CD4-positive, alpha-beta T cell treated with Interleukin-6 for 4 hours (primary cell): ENCODE data around the gene MOB3B.
"Not testable (repeated sequence)": the region's sequence is repeated elsewhere in the genome, so short reads cannot be mapped to it uniquely, and the experiment has no call there.

ENCODE experiments used
- DNase-seq: peaks from one replicate; pipeline ENCODE4 v3.0.0-alpha.2; 2020; ENCODE audit warnings: mixed read lengths

Gene MOB3B

GRCh38 chr9:27473111-27473529 is 56.5 kb downstream of the MOB3B start:
- no peak for DNase-seq

DNA sequence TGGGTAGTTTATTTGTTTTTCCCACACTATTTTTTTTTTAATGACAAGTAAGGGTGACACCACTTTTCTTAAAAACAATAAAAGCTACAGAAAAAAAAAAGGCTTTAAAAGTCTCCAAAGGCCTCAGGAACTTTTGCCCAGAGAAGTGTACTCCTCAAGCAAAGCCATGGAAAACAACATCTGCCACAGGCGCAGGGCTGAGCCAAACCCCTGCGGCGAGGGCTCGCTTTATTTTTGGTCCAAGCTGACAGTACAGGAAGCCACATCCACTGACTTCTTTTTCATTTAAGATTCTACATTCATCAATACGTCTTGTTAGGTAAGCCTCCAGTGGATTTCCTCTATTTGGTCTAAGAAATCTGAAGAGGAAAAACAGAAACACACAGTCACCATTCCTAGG is 57.4 kb downstream of the MOB3B start:
- DNase-seq: no peak

DNA sequence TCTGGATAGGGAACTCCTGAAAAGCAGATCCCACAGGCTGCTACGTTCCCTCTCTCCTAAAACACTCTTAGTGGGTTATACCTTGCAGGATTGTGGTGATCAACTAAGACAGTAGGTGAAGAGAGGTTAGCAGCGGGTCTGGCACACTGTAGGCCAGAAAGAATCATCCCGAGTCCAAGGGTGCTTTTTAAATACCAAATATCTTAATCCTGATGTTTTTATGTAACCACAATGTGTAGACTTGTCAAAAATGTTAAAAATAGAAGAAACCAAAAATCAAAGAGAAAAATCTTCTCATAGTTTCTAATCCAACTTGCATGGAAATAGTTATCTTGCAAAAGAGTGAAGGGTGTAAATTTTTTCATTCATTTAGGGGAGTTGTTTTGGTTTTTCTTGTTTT is 57.8 kb downstream of the MOB3B start:
- no peak for DNase-seq

DNA sequence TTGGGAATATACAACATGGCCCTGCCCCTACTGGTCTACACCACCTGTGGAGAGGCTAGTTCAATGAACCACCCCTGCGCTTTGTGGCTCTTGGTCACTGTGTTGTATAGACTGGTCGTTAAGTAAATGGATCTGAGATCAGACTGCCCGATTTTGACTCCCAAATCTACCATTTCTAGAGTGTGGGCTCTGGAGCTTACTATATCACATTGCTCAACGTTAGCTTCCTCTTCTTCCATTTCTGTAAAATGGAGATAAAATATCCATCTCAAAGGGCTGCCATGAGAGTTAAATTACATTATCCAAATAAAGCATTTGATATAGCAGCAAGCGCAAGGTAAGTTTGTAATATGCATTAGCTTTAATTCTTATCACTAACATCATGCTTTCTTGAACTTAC is 58.2 kb downstream of the MOB3B start:
- DNase-seq: no peak

GRCh38 chr9:27470291-27470856 is 59.2 kb downstream of the MOB3B start:
- no peak for DNase-seq

DNA sequence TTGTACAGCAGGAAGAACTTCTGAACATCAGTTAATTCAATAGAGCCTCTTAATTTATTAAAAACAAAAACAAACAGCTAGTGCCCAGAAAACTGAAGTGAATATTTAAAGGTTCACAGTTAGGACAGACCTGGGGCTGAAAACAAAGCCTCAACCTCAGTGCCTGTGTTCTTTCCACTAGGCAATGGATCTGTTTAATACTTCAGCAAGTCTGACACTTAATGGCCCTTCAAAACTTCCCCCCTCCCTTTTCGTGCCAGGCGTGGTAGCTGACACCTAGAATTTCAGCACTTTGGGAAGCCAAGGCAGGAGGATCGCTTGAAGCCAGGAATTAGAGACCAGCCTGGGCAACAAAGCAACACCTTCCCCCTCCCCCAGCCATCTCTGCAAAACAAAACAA is 60.1 kb downstream of the MOB3B start:
- DNase-seq: no peak

GRCh38 chr9:27468462-27469110 is 61.0 kb downstream of the MOB3B start:
- no peak for DNase-seq

- DNase-seq: no peak
These were observed 61.6 kb downstream of the MOB3B start for GRCh38 chr9:27468000-27468399.

DNA sequence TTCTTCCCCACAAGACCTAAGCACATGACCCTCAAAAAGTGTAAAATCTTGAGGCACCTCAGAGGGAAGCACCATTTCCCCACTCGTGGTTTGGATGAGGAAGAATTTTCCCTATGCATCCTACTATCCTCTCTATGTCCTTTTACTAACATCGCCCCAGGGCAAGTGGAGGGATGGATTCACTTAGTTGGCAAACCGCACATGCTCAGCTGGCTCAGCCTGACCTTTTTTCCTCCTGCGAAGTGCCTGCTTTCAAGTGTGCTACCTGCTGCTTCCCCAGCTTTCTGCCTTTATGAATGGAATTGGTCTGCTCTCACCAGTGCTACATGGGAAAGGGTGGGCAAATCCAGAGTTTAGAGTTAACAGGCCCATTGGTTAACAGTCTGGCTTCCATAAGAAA is 62.1 kb downstream of the MOB3B start:
- no peak for DNase-seq

DNA sequence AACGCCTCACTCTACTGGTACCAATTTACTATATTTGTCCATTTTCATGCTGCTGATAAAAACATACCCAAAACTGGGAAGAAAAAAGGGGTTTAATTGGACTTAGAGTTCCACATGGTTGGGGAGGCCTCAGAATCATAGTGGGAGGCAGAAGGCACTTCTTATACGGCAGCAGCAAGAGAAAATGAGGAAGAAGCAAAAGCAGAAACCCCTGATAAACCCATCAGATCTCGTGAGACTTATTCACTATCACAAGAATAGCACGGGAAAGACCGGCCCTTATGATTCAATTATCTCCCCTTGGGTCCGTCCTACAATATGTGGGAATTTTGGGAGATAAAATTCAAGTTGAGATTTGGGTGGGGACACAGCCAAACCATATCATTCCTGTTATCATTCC is 63.1 kb downstream of the MOB3B start:
- not testable (repeated sequence) for DNase-seq

DNA sequence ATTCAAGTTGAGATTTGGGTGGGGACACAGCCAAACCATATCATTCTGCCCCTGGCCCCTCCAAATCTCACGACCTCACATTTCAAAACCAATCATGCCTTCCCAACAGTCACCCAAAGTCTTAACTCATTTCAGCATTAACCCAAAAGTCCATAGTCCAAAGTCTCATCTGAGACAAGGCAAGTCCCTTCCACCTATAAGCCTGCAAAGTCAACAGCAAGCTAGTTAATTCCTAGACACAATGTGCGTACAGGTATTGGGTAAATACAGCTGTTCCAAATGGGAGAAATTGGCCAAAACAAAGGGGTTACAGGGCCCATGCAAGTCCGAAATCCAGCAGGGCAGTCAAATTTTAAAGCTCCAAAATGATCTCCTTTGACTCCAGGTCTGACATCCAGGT is 64.7 kb downstream of the MOB3B start:
- DNase-seq: not testable (repeated sequence)

DNA sequence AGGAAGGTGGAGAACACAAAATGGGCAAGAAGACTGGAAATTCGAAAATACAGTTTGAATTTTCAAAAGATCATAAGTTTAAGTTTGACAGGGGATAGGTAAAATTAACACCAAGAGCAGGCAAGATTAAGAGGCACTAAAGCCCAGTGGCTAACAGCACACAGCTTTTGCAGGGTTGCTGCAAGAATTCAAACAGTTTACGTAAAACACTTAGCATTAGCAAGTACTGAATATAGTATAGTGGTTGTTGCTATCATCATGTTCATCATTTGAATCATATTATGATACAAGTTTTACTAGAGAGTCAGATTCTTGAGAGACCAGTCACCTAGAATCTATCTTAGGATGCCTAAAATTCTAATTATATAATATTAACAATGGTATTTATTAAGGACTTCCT is 66.8 kb downstream of the MOB3B start:
- no peak for DNase-seq

DNA sequence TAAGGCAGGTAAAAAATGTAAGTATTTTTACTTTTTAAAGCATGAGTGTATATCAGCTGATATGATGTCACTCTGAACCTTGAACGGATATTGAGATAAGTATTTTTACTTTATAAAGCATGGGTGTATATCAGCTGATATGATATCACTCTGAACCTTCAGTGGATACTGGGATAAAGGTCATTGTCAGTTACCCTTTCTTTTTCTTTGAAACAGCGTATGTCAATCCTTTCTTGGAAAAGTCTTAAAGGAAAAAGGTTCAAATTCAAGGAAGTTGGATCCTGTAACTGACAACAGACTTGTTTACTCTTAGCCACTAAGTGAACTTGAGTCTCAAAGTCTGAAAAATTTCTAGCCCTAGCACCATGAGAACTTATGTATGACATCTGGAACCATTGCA is 67.2 kb downstream of the MOB3B start:
- no peak for DNase-seq

DNA sequence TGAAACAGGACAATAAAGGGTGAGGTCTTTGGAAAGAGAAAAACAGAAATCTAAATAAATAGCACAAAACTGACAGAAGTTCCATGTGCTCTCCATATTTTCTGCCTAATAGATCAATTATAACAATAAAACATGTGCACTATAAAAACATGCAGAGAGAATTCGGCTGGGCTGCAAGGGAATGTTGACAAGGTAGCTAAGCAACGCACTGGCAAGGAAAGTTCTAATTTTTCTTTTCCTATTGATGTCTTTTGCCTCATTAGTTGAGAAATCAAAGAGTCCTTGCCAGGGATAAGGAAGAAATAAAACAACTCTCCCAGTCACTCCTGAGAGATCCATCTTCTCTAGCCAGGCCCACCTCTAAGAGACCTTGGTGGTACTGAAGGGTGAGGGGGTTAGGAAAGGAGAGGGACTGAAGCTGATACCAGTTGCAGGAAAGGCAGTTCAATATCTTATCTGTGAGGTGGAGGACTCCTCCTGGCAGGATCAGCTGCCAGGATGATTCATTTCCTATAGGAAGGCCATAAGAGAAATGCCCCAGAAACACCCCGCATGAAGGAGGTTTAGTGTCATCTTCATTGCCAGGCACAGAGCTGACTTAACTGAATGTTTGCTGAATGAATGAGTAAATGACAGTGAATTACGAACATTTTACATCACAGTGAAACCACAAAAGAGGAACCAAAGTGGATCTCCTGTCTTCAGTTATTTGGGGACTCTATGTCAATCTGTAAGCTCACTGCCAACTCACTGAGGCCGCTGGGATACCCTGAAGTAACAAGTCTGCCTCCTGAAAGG is 69.2 kb downstream of the MOB3B start:
- DNase-seq: no peak

DNA sequence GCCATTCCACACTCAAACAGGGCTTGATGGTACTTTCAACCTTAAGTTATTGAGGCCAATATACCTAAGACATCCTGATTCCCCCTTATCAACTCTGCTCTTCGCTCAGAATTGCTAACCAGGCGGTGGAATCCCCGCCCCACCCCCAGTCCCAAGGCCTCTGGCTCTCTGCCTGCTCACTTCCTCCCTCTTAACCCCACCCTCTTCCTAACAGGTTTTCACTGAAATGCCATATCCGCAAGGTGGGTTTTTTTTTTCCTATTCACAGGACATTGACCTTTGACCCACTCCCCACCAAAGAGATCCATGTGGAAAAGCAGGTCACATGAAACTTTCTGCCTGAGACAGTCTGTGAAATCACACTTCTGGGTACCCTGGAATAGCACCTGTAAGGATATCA is 72.2 kb downstream of the MOB3B start:
- no peak for DNase-seq

- no peak for DNase-seq
These were observed 75.6 kb downstream of the MOB3B start for GRCh38 chr9:27453860-27454553.

GRCh38 chr9:27451207-27451797 is 78.3 kb downstream of the MOB3B start:
- no peak for DNase-seq

GRCh38 chr9:27450752-27451151 is 78.9 kb downstream of the MOB3B start:
- no peak for DNase-seq

GRCh38 chr9:27448356-27448755 is 81.3 kb downstream of the MOB3B start:
- DNase-seq: not testable (repeated sequence)

- DNase-seq: no peak
These were observed 82.5 kb downstream of the MOB3B start for GRCh38 chr9:27447031-27447683.

DNA sequence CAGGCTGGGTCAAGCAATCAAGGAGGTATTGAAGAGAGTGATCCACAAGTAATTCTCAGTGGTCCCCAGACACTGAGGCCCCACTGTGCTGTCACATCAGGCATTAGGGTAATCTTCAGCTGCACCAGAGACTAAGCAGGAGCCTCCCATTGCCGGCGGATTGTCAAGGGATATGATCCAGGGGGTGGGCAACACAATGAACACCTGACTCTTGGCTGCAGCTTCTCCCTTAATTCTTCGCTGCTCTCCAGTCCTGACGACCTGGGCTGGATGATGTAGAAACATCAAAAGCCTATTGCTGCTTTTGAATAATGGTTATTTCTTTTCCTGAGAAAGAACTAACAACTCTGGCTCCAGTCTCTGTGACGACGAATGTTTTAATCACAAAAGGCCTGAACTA is 83.9 kb downstream of the MOB3B start:
- no peak for DNase-seq

DNA sequence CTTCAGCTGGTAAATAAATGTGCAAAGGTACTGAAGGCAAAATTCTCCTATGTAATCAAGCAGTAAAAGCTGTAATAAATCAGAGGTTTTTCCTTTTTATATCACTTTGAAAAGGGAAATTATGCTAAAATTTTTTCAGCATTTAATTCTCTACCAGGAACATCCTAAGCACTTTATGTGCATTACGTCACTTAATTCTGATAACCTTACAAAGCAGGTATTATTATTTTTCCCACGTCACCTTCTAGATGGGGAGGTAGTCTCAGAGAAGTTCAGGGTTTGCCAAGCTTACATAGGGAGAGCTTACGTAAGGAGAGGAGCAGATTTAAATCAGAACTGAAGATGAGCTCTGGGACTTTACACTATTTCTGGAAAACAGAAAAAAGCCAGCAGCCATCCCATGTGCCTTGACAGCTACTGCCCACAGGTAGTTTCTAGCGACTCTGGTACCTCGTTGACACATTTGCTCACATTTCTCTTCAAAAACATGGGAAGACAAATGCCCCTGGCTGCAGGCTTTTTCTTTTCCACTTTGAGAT is 84.5 kb downstream of the MOB3B start:
- no peak for DNase-seq
